AG08395 (cell line): ENCODE results near the gene HS6ST1.

Source experiments
- DNase-seq: peaks from one replicate; pipeline ENCODE4 v3.0.0; 2012; ENCODE audit warnings: mixed read lengths, low spot score

HS6ST1 gene

DNA sequence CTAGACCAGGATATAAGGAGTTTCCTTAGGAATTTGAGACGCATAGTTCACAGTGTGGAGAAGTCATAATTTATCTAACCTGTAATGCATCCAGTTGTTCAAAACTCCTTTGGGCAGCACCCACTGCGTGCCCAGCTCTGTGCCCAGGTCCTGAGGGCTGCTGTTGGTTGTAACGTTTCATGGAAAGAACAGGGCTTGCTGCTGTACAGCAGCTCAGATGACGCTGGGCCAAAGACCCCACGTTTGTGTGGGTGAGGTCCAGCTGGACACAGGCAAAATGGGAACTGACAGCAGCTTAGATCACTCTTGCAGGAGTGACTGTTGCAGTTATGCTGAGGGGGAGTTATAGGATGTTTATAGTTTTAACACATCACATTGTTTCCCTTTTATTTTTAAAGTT lies 30.0 kb upstream of the HS6ST1 start:
- DNase-seq, result no peak

DNA sequence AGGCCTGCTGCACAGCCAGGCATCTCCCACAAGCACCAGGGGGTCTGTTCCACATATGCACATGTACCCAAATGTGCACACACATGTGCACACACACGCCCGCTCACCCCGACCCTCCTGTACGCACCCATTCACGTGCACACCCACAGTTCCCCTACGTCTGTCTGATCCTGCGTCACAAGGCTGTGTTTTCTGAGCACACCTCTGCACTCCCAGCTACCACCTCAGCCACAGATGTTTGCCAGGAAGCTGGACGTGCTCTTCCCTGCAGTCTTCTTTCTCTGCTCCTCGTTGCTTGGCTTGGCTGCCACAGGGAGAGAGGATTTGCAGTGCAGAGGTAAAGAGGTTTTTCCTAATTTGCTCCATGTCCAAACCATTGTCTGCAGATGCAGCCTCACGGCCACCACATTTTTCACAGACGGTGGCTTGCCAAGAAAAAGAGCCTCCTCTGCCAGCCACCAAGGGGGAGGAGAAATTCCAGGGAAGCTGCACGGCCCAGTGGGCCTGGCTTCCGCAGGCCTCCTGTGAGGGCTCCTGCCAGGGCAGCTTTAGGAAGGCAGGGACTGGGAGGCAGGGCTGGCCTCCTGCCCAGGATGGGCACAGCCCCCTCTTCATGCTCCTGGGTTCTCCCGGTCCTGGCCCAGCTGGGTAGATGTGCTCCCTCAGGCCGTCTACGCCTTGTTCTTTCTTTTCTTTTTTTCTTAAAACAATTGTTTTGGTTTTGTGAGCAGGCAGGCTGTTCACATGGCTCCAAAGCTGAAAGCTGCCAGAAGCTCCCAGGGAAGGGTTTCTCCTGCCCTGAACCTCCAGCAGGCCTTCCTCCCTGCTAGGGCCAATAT lies 29.3 kb upstream of the HS6ST1 start:
- DNase-seq, result peak; percentile 95

DNA sequence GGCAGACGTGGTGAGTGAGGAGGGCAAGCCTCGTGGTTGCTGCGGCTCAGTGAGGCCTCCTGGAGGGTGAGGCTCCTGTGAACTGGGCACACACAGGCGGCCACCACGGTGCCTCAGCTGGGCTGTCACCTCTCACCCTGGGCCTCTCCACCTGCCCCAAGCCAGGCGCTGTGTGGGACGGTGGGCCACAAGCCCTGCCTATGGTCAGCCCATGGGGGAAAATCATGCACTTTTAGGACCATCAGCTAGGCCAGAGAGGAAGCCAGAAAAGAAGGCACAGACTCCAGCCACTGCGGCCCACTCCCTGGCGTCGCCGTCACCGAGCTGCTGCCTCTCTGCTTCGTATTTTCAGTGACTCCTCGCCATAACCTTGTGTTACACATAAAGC lies 28.5 kb upstream of the HS6ST1 start:
- DNase-seq, result no peak

DNA sequence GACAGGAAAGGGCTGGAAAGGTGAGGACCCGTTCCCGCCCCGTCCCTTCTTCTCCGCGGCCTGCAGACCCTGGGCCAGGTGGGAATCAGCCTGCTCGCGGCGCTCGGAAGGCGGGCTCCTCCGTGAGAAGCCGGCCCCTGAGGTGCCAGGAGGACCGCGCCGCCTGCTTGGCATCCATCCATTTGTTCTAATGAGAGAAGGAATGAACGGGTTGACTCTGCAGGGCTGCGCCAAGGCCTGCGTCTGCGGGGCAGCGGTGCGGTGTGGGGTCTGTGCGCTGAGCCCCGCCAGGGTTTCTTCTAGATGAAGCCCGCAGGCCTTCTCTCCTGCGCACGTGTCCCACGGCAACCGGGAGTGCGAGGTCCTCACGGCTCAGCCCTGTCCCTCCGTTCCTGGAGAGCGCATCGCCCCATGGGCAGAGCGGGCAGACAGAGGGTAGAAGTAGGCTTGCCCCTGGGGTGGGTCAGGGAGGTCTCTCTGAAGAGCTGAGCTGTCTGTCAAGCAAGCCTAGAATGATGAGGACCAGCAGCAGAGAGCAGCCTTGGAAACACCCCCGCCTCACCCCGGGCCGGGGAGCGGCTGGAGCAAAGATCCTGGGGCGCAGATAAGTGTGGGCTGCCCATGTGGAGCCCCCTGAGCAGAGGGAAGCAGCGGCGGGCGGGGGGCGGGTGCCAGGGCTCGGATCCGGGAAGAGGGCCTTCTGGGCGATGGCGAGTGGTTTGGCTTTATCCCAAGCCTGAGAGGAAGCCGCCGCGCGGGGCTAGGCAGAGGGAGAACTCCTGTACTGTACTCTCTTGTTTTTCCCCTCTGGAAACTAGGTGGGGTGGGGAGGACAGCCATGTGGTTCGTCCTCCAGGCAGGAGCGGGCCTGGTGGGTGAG lies 27.9 kb upstream of the HS6ST1 start:
- DNase-seq, result no peak

DNA sequence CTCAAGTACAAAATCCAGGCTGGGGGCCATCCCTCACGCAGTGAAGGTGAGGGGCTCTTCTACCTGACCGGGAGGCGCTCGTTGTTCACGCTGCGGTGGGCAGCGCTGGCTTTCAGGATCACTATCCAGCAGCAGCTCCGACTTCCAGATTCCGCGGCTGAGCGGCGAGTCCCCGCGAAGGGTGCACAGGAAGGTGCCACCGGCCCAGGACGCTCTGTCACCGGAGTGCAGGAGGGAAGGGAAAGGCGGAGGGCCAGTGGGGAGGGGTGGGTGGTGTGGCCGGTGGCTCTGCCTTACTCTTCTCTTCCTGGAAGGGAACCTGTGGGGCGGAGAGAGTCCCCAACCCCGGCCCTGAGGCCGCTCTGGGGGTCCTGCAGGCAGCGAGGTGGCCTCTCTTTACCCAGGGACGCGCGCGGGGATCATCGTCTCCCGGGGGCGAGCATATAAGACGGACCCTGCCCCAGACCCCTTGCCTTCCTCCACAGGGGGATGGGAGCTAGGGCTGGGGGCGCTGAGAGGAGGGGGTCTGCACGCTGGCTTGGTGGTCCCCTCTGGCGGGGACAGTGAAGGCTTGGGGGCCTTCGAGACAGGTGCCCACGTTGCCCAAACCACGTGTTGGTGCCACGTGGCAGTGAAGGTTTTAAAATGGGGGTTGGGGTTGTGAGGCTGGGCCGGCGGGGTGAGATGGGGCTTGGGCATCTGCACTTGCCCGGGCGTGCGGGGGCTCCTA lies 26.9 kb upstream of the HS6ST1 start:
- DNase-seq, result no peak

DNA sequence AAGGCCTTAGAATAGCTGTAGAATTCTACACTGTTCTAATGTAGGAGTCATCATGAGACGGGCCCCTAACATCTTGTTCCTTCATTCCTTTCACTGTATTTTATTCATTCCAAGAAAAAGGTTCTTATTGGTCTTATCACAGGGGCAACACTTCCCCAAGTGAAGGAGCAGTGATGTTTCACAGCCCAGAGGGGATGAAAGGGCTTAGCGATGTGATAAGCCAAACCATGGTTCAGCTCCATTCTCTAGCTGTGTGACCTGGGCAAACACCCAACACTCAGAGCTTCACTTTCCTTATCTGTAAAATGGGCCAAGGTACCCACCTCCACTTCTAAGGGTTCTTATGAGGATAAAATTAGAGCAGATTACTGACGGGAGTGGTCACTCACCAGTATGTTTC lies 25.4 kb upstream of the HS6ST1 start:
- DNase-seq, result no peak

DNA sequence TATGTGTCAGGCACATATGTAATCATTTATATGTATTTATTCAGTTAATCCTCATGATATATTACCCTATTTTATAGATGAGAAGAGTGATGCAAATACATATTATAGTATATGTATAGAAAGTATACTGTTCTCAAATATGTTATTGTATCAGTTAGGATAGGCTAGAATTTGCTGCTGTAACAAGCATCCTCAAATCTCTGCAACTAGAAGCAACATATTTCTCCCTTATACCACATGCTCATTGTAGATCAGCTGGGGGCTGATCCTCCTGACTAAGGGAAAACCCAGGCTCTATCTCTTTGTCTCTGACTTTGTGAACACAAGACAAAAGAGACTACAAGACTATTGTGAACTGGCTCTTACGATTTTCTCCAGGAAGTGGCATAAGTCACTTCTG lies 24.8 kb upstream of the HS6ST1 start:
- no peak for DNase-seq

DNA sequence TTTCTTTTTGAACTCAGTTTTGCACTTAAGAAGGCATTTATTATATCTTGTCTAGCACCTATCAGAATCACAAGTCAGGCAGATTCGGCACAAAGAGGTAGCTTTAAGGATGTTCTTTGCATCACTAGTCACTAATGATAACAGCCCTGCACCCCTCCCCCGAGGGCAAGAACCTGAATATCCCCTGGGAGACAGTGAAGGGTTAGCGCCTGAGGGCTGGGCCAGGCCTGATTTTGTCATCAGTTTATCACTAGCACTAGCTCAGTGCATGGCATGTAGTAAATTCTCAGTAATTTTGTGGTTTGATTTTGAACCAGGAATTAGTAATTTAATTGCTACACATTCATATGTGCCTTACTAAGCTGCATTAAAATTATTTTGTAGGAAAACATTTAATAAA lies 23.9 kb upstream of the HS6ST1 start:
- no peak for DNase-seq

DNA sequence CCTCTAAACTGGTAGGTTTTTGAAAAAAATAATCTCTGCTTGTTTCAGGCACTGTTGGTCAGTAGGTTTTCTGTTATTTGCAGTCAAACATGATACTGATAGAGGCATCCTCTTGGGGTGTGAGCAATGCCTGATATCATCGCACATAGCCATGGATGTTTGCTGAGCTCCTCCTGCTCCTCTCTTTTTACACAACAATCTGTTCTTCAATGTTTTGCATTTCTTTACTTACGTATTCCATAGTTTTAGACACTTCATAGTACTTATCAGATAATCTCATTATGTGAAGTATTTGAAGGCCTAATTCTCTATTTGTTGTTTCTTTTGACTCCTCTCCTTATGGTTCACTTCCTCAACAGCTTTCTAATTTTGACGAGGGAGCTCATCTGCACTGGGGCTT lies 23.0 kb upstream of the HS6ST1 start:
- no peak for DNase-seq

DNA sequence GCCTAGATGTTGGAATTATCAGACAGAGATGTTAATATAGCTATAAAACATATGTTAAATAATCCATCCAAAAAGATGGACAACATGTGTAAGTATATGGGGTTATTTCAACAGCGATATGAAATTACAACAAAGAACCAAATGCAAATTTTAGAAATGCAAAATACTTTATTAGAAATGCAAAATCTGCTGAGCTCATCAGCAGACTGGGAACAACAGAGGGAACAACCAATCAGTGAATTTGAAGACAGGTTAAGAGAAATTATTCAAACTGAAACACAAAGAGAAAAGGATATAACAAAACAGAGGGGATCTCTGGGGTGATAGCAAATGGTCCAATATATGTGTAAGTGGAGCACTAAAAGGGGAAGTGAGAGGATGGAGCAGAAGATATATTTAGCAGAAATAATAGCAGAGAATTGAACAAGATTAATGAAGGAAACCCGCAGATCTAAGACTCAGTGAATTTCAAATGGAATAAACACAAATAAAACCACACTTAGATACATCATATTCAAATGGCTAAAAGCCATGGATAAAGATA lies 13.5 kb upstream of the HS6ST1 start:
- no peak for DNase-seq

DNA sequence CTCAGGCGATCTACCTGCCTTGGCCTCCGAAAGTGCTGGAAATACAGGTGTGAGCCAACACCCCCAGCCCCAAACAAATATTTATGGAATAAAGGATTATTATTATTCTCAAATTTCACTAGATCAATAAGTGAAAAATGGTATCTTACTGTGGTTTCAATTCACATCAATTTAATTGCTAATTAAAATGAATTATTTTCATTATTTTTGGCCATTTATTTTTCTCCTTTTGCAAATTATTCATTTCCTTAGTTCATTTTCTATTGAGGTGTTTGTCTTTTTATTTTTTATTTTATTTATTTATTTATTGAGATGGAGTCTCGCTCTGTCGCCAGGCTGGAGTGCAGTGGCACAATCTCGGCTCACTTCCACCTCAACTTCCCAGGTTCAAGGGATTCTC lies 11.9 kb upstream of the HS6ST1 start:
- no peak for DNase-seq

DNA sequence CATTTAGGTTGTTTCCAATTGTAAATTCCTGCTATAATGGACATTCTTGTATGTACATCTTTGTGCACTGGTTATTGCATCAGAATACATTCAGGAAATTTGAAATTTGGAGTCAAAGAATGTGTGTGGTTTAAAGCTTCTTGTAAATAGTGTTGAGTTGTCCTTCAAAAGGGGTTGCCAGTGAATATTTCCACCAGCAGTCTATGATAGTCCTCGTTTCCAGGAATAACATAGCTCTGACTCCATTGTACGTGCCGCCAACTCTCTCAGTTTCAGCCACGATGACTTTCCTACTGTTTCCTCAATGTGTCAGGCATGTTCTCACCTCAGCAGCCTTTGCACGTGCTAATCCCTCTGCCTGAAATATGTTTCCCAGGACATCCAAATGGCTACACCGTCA lies 10.9 kb upstream of the HS6ST1 start:
- DNase-seq, result no peak

DNA sequence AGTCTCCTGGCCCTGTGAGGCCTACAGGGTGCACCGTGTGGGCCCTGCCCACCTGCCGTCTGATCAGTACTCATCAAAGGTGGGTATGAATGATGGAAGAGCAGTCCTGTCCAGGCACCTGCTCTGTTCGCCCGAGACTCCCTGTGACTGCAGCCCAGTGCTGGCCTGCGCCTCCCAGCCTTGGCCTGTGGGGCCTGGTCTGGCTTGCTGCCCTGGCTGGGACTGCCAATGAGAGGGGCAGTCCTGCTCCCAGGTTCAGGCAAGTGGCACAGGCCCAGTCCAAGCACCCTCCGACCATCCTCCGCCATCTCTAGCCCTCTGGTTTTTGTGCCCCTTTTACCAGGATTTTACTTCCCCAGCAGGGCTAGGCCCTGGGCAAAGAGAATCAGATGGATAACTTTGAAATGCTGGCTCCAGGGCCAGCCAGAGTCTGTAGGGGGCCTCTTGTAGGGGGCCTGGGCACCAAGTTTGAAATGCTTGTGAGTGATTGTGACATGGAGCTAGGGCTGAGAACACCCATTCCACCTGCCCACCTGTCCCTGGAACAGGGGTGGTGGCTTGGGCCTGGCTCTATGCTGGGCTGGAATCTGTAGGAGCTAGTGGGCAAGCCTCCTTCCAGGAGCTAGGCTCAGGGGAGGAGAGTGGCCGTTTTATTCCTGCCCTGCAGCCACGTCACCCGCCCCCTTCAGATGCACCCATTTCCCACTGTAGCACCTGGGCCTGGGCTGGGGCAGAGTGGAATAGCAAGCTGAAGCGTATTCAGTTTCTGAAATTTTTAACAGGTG lies 8.7 kb upstream of the HS6ST1 start:
- no peak for DNase-seq

DNA sequence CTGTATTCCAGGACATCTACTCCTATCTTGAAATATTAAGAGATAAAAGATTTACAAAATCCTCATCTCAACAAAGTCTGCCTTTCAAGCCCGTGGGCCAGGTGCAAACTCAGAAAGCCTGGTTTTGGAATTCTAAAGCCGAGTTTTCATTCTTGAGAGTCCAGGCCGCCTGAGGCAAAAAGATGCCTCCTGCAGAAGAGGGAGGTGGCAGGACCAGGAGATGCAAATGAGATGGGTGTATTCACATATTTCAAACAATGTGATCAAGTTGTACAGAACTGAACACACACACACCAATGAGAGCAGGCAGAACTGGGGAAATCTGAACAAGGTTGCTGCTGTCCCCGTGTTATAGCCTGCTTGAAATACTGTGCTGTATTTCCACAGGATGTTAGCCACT lies 7.7 kb upstream of the HS6ST1 start:
- DNase-seq, result no peak

DNA sequence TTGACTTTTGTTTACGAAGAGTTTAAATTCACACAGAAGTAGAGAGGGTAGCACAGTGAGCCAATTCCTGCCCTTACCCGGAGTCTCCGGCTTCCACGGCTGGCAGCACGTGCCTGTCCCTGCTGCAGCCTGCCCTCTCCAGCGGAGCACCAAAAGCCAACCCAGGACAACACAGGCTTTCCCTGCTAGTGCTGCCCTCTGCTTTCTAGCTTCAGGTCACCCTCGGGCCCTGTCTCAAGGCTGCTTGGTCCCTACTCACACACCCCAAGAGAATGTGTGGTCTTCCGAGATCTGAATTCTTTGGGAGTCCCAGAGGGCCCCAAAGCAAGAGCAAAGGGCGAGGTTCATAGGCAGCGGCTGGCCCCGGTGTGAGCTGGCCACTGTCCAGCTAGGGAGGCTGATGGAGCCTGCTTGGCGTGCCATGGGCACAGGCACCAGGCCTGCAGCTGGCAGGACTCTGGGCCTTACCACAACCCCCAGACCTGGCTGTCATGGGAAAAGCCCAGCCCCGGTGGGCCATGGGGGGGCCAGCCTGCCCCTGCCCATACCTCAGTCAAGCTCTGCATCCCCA lies 7.0 kb upstream of the HS6ST1 start:
- DNase-seq, result no peak

DNA sequence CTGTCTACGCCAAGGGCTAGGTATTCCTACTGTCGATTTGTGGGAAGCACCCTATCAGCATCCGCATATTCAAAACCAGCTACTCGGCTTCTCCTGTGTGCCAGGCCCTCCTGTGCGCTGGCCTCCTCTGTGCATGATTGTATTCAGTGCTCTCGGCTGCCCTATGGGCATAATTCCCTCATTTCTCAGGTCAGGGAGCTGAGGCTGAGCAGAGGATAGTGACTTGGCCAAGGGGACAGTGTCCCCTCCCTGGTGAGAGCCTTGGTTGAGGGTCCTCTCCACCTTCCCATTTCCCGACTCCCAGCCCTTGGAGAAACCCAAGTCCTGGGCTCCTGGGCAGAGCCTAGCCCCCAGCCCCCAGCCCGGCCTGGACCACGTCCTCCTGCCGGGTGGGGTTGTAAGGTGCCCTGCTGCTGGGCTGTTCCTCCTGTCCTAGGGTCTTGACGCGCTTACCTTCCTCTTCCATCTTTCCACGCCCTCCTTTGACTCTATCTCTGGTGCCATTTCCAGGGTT lies 6.3 kb upstream of the HS6ST1 start:
- no peak for DNase-seq

DNA sequence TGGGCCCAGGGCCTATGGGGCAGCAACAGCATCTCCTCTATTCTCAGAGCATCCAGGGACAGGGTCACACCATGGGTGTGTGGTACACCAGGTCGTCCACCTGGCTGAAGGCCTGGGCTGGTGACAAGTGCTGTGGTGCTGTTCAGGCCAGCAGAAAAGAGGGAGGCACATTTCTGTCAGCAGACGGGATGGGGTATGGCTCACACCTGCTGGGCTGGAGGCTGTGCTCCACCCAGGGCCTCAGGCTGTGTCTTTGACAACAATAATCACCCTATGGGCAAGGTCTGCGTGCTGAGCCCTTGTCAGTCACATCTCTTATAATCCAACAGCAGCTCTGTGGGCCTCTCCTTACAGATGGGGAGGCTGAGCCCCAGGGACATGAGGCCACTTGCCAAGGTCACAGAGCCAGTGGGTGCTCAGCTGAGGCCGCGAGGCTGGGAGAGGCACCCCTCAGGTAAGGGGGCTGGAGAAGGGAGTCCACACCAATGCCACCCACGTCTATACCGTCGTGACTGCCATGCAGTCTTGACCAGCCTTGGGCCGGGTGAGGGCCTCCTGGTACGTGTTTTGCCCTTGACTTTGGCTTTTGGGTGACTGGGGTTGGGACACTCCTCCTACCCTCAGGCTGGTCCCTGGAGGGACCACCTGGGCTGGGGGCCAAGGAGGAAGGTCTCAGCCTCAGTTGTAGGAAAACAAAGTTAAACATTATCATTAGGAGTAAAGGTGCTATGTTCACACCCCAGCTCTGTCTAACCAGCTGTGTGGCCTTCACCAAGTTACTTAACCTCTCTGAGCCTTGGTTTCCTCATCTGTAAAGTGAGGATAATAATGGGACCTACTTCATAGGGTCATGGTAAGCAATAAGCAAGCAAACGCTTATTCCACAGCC lies 5.6 kb upstream of the HS6ST1 start:
- DNase-seq, result no peak

DNA sequence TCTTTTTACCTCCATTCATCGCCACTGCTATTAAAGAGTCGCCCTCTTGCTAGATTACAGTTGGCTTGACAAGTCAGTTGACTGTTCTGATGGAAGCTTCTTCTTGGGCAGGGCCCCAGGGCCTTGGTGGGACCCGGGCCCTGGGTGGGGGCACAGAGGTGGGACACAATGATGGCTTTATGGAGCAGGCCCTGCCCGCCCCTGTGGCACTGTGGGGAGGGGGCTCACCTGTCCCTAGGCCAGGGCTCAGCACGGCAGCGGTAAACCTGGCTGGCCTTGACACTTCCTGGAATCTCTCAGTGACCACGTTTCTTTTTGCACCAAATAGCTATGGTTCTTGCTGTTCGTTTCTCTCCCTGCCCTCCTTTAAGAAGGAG lies 4.9 kb upstream of the HS6ST1 start:
- DNase-seq, result no peak

DNA sequence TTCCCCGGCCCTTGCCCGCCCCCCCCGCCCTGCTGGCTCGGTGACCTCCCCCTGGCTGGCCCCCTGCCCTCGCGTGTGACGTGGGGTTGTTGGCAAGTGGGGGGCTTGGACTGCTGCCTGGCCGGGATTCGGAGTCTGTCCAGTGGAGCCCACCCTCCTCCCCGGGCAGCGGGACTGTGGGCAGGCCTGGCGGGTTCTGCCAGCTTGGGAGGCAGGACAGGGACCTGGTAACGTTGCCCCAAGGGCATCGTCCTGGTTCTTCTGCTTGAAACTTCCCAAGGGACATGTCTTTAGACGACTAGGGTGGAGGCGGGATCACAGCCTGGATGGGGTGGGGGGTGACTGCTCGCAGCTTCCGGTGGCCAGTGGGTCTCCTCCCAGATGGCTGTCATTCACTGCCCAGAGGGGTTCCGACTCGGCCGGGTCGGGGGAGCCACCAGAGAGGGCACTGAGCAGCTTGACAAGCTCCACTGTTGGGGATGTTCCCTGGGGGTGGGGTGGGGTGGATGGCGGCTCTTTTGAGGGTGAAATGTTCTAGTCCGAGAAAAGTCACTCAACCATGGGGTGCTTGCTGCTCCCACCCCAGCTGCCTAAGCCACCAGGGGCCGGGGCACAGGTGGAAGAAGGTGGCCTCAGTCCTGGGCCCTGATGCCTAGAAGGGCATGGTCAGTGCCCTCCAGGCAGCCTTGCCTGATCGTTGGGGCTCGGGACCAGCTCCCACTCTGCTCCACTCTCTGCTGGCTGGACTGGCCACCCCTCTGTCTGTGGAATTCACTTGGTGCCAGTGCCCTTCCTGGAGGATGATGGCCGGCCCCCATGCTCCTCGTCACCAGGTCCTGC lies 4.3 kb upstream of the HS6ST1 start:
- no peak for DNase-seq
